CD4-positive, alpha-beta T cell (primary cell): ENCODE measurements around the gene INPP4A. TPM values are rescaled to one million over a fixed set of nuclear protein-coding genes. Genes with fewer than 3 reads are reported as not detected.

Experiments used
- ATAC-seq: fragments of 200-7000 bp; cut with Tn5 transposase; one replicate; pipeline ENCODE4 v1.10.0; 2022; ENCODE audit warnings: mild to moderate bottlenecking; ENCODE audit not compliant: poor library complexity
- CTCF ChIA-PET: fragments of 350-600 bp; sonication (Branson Sonifier 250); formaldehyde crosslinking; loops from one replicate; lab custom pipeline; 2021; ENCODE audit warnings: antibody characterized with exemption, inconsistent platforms; lab: Charles Lee
- POLR2A ChIA-PET: fragments of 350-600 bp; sonication (Branson Sonifier 250); formaldehyde crosslinking; loops from one replicate; lab custom pipeline; 2021; ENCODE audit warnings: antibody characterized with exemption, inconsistent platforms; lab: Charles Lee
- DNase-seq, 14 experiments: peaks; one replicate each; pipeline ENCODE4 v3.0.0-alpha.2; 2013 to 2020; ENCODE audit warnings: mixed read lengths in 2 of 14
- H3K27ac ChIP-seq, 2 donors: one replicate each; pipeline versions ENCODE4 v1.5.1 to v1.7.0; 2013; ENCODE audit warnings: low read length in 2 of 2, low read depth in 1 of 2, mild to moderate bottlenecking in 1 of 2
- H3K27me3 ChIP-seq, 2 experiments: 1 replicate in 1 of 2; 2 replicates in 1 of 2; pipeline versions ENCODE4 v1.6.1 to v1.7.0; 2013; ENCODE audit warnings: low read length in 2 of 2, control low read depth in 1 of 2, mild to moderate bottlenecking in 1 of 2, moderate library complexity in 1 of 2; ENCODE audit not compliant: insufficient read depth in 2 of 2, control insufficient read depth in 1 of 2
- H3K36me3 ChIP-seq: one replicate; pipeline ENCODE4 v1.6.1; 2013; ENCODE audit warnings: low read length, control low read depth; ENCODE audit not compliant: insufficient read depth
- H3K4me1 ChIP-seq: one replicate; pipeline ENCODE4 v1.6.1; 2013; ENCODE audit warnings: low read length, control low read depth; ENCODE audit not compliant: insufficient read depth
- H3K4me3 ChIP-seq: one replicate; pipeline ENCODE4 v1.5.1; 2013; ENCODE audit warnings: mild to moderate bottlenecking, low read length, moderate library complexity
- H3K9me3 ChIP-seq, 2 experiments: 1 replicate in 1 of 2; 2 replicates in 1 of 2; pipeline versions ENCODE4 v1.6.1 to v1.7.0; 2013; ENCODE audit warnings: low read length in 2 of 2, mild to moderate bottlenecking in 2 of 2, control low read depth in 1 of 2, moderate library complexity in 1 of 2; ENCODE audit not compliant: control insufficient read depth in 1 of 2, insufficient read depth in 1 of 2
- H3K27ac Mint-ChIP-seq: one replicate; pipeline ENCODE4 v1.8.0; 2020; ENCODE audit warnings: mixed read lengths
- H3K27me3 Mint-ChIP-seq: one replicate; pipeline ENCODE4 v1.8.0; 2021; ENCODE audit warnings: mixed read lengths
- H3K36me3 Mint-ChIP-seq: one replicate; pipeline ENCODE4 v1.8.0; 2021; ENCODE audit warnings: low read depth, mixed read lengths
- H3K4me1 Mint-ChIP-seq: one replicate; pipeline ENCODE4 v1.8.0; 2021; ENCODE audit warnings: low read depth, mixed read lengths
- H3K4me3 Mint-ChIP-seq: one replicate; pipeline ENCODE4 v1.8.0; 2020; ENCODE audit warnings: mild to moderate bottlenecking, mixed read lengths
- H3K9me3 Mint-ChIP-seq: one replicate; pipeline ENCODE4 v1.8.0; 2020; ENCODE audit warnings: mixed read lengths
- intact Hi-C, 2 experiments: fragments of 100-400 bp; cut with DNase I in 1 of 2; cut with micrococcal nuclease in 1 of 2; formaldehyde crosslinking; loops; one replicate each; pipeline versions ENCODE4 v1.15.1 to v1.9.0; 2023 to 2025; cut with DNase I, micrococcal nuclease
- total RNA-seq, 174 experiments: library from RNA in 2 of 174; stranded (reverse) in 2 of 174; gene quantifications; one replicate each; pipeline ENCODE4 v1.2.3 and lab custom pipeline; 2021 to 2026
- TF ChIP-seq, protein P1 (sequence below): fragments of 200-600 bp; IDR thresholded peaks from one replicate; pipeline ENCODE4 v1.8.0; 2022; ENCODE audit warnings: antibody characterized with exemption, mild to moderate bottlenecking

Gene INPP4A
- total RNA-seq, 2 experiments from 2014 or later = 86.4 to 89.2 TPM

DNA sequence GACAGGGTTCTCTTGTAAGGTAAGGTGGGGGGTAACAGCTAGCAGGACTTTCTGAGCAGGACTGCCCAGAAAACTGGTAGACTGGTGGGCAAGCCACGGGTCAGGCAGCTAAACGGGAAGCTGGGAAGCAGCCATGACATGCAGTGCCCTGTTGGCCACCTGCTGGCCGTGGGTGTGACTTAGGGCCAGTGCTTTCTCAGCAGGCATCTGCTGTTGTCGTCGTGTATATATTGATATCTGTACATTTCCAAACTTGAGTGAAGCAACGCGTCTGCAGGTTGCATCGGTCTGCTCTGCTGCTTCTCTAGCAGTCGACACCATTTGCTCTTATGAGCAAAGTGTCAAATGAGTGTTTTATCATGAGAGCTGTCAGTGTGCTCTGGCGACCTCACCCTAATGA lies 132.7 kb downstream of the INPP4A start:
- no peak for DNase-seq
- intact Hi-C loops = no loop called here
- Histone ChIP-seq H3K36me3 (peaks cover 97% of the 10 kb centered on the region), H3K4me1 (no peaks in the 10 kb centered on the region), H3K27ac (no peak overlapping the region), H3K9me3 (no peaks in the 10 kb centered on the region), H3K4me3 (no peak overlapping the region), H3K27me3 (no peaks in the 10 kb centered on the region)
- CTCF ChIA-PET = no interaction called here
- TF ChIP-seq, protein P1, sequence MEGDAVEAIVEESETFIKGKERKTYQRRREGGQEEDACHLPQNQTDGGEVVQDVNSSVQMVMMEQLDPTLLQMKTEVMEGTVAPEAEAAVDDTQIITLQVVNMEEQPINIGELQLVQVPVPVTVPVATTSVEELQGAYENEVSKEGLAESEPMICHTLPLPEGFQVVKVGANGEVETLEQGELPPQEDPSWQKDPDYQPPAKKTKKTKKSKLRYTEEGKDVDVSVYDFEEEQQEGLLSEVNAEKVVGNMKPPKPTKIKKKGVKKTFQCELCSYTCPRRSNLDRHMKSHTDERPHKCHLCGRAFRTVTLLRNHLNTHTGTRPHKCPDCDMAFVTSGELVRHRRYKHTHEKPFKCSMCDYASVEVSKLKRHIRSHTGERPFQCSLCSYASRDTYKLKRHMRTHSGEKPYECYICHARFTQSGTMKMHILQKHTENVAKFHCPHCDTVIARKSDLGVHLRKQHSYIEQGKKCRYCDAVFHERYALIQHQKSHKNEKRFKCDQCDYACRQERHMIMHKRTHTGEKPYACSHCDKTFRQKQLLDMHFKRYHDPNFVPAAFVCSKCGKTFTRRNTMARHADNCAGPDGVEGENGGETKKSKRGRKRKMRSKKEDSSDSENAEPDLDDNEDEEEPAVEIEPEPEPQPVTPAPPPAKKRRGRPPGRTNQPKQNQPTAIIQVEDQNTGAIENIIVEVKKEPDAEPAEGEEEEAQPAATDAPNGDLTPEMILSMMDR = no peak
- Mint-ChIP-seq H3K36me3 (peaks cover 94% of the 10 kb centered on the region), H3K27ac (no peak overlapping the region), H3K9me3 (no peaks in the 10 kb centered on the region), H3K4me1 (no peaks in the 10 kb centered on the region), H3K27me3 (no peaks in the 10 kb centered on the region), H3K4me3 (no peak overlapping the region)
- POLR2A ChIA-PET = no interaction called here
- no peak for ATAC-seq

GRCh38 chr2:98578231-98578630 lies 133.6 kb downstream of the INPP4A start:
- H3K36me3 ChIP-seq = peaks cover 96% of the 10 kb centered on the region
- intact Hi-C loops = no loop called here
- H3K9me3 ChIP-seq = no peaks in the 10 kb centered on the region
- ChIA-PET CTCF (interaction anchor here (1.1 kb wide), 1 partner anchor 9 kb away, joined by 3 read pairs; no protein-coding TSS in a partner anchor), POLR2A (interaction anchor here (0.6 kb wide), 1 partner anchor 396 kb away, joined by 3 read pairs; no protein-coding TSS in a partner anchor)
- no peak overlapping the region for H3K27ac ChIP-seq
- no peaks in the 10 kb centered on the region for H3K9me3 Mint-ChIP-seq
- no peaks in the 10 kb centered on the region for H3K27me3 Mint-ChIP-seq
- H3K27ac Mint-ChIP-seq = no peak overlapping the region
- TF ChIP-seq, protein P1 = no peak
- no peaks in the 10 kb centered on the region for H3K4me1 Mint-ChIP-seq
- ATAC-seq (no peak), DNase-seq (no peak)
- H3K27me3 ChIP-seq = no peaks in the 10 kb centered on the region
- no peak overlapping the region for H3K4me3 ChIP-seq
- no peaks in the 10 kb centered on the region for H3K4me1 ChIP-seq
- peaks cover 93% of the 10 kb centered on the region for H3K36me3 Mint-ChIP-seq
- H3K4me3 Mint-ChIP-seq = no peak overlapping the region

- no peak for ATAC-seq
- TF ChIP-seq, protein P1 = no peak
- Histone ChIP-seq H3K27me3 (no peaks in the 10 kb centered on the region), H3K27ac (no peak overlapping the region), H3K4me1 (no peaks in the 10 kb centered on the region), H3K9me3 (no peaks in the 10 kb centered on the region), H3K36me3 (peaks cover 97% of the 10 kb centered on the region), H3K4me3 (no peak overlapping the region)
- no peak overlapping the region for H3K4me3 Mint-ChIP-seq
- POLR2A ChIA-PET = no interaction called here
- intact Hi-C loops = no loop called here
- H3K4me1 Mint-ChIP-seq = no peaks in the 10 kb centered on the region
- H3K36me3 Mint-ChIP-seq = peaks cover 95% of the 10 kb centered on the region
- no peak overlapping the region for H3K27ac Mint-ChIP-seq
- H3K9me3 Mint-ChIP-seq = no peaks in the 10 kb centered on the region
- H3K27me3 Mint-ChIP-seq = no peaks in the 10 kb centered on the region
- no peak for DNase-seq
- CTCF ChIA-PET = interaction anchor here (0.5 to 0.7 kb wide), 3 partner anchors 11 to 709 kb away, joined by 3 to 4 read pairs (median 3); no protein-coding TSS in a partner anchor
Observed at GRCh38 chr2:98579926-98580325, 135.3 kb downstream of the INPP4A start.
